Transverse colon (tissue), 4 donors: ENCODE results near the gene WIPF3. TPM values are rescaled to one million over a fixed set of nuclear protein-coding genes. Genes with fewer than 3 reads are reported as not detected.

ENCODE experiments used
- DNase-seq: peaks from one replicate; pipeline ENCODE4 v3.0.0-alpha.2; 2019
- H3K27ac ChIP-seq, 4 donors: fragments of 200-600 bp; sonication (generic); 2 replicates each; pipeline ENCODE4 v1.5.1; 2016 to 2018; ENCODE audit warnings: inconsistent platforms in 4 of 4
- H3K27me3 ChIP-seq: fragments of 200-600 bp; sonication (generic); 2 replicates; pipeline ENCODE4 v1.5.1; 2017; ENCODE audit warnings: inconsistent platforms
- H3K36me3 ChIP-seq, 4 donors: fragments of 200-600 bp; sonication (generic); 2 replicates each; pipeline ENCODE4 v1.5.1; 2017 to 2019; ENCODE audit warnings: inconsistent platforms in 4 of 4
- H3K4me1 ChIP-seq, 4 donors: fragments of 200-600 bp; sonication (generic); 2 replicates each; pipeline ENCODE4 v1.5.1; 2017 to 2020; ENCODE audit warnings: inconsistent platforms in 4 of 4
- H3K4me3 ChIP-seq, 4 donors: fragments of 200-600 bp; sonication (generic); 1 replicate in 1 of 4; 2 replicates in 3 of 4; pipeline versions ENCODE4 v1.5.1 to v1.6.1; 2017 to 2019; ENCODE audit warnings: inconsistent platforms in 4 of 4
- H3K9me3 ChIP-seq, 2 donors: fragments of 200-600 bp; sonication (generic); 2 replicates each; pipeline ENCODE4 v1.5.1; 2017 to 2019; ENCODE audit warnings: inconsistent platforms in 2 of 2
- CTCF ChIP-seq, 5 experiments: fragments of 200-600 bp in 3 of 5; fragments of 450-650 bp in 2 of 5; sonication (generic) in 3 of 5; IDR thresholded peaks; 1 replicate in 2 of 5; 2 replicates in 3 of 5; pipeline ENCODE4 v1.5.1; 2016 to 2017; ENCODE audit warnings: antibody characterized with exemption in 5 of 5, inconsistent platforms in 3 of 5, mild to moderate bottlenecking in 2 of 5, moderate library complexity in 1 of 5
- EP300 ChIP-seq: sonication (generic); formaldehyde crosslinking; IDR thresholded peaks from one replicate; pipeline ENCODE4 v1.6.1; 2017; ENCODE audit warnings: antibody characterized with exemption, low read depth
- POLR2A ChIP-seq: fragments of 450-650 bp; IDR thresholded peaks from one replicate; pipeline ENCODE4 v1.6.1; 2016; ENCODE audit warnings: antibody characterized with exemption, mild to moderate bottlenecking, moderate library complexity
- POLR2AphosphoS5 ChIP-seq, 3 donors: sonication (generic); formaldehyde crosslinking; IDR thresholded peaks; one replicate each; pipeline ENCODE4 v1.6.1; 2016; ENCODE audit warnings: antibody characterized with exemption in 3 of 3
- WGBS, 2 donors: methylation state at CpG; one replicate each; pipeline ENCODE4 v1.1.5; 2018; ENCODE audit warnings: low coverage in 1 of 2; 5-methylcytosine and 5-hydroxymethylcytosine counted together
- in situ Hi-C, 4 donors: fragments of 200-750 bp; cut with MboI; loops; one replicate each; pipeline versions ENCODE4 v1.15.0 to v1.15.1; 2017; ENCODE audit warnings: low sequenced_read_pairs in 3 of 4, low pct_ligation_motif_present in 1 of 4, low pct_unique_long_range_greater_than_20kb in 1 of 4
- intact Hi-C: fragments of 100-400 bp; cut with DNase I; formaldehyde crosslinking; loops from one replicate; pipeline ENCODE4 v1.15.1; 2023; ENCODE audit warnings: low total_unique reads
- total RNA-seq, 4 donors: library from RNA; depleted of rRNA; stranded (reverse); fragments of >200 nt; gene quantifications; one replicate each; pipeline ENCODE4 v1.1.0, GENCODE V29; 2016

The WIPF3 gene
- total RNA-seq, 4 donors from 2014 or later, result 0.41 to 3.7 TPM; not detected in 2

- Histone ChIP-seq H3K27me3 (peaks cover 60% of the 10 kb centered on the region), H3K36me3 (no peaks in the 10 kb centered on the region), H3K27ac (no peak overlapping the region), H3K4me3 (no peak overlapping the region), H3K9me3 (no peaks in the 10 kb centered on the region), H3K4me1 (peaks cover 0 to 25% (median 15%) of the 10 kb centered on the region in 4 donors)
- 57 to 78% methylated on average over 5 to 11 of the region's 11 CpGs for WGBS, 2 donors
- TF ChIP-seq EP300 (no peak), POLR2AphosphoS5 (IDR thresholded peaks at IDR 0.05) (no peak), POLR2A (no peak), CTCF (IDR thresholded peaks at IDR 0.05) (no peak)
- DNase-seq, result no peak
- in situ Hi-C loops (no loop called here), intact Hi-C loops (loop anchor here (1.0 kb wide), 1 partner anchor 28 kb away; no protein-coding TSS in a partner anchor)
These were observed 3.3 kb downstream of the WIPF3 start for GRCh38 chr7:29809533-29810155.

- no peak for DNase-seq
- TF ChIP-seq POLR2A, result no peak
- TF ChIP-seq POLR2AphosphoS5 (IDR thresholded peaks at IDR 0.05), result no peak
- TF ChIP-seq CTCF (IDR thresholded peaks at IDR 0.05), result no peak
- no peak for TF ChIP-seq EP300
- H3K36me3 ChIP-seq, result no peaks in the 10 kb centered on the region
- no peaks in the 10 kb centered on the region for H3K9me3 ChIP-seq
- no peak overlapping the region for H3K27ac ChIP-seq
- H3K4me1 ChIP-seq, result peaks cover 0 to 25% (median 15%) of the 10 kb centered on the region in 4 donors
- no peak overlapping the region for H3K4me3 ChIP-seq
- in situ Hi-C loops (no loop called here), intact Hi-C loops (loop anchor here (1.0 kb wide), 1 partner anchor 27 kb away; no protein-coding TSS in a partner anchor)
- H3K27me3 ChIP-seq, result peaks cover 54% of the 10 kb centered on the region
These were observed 4.0 kb downstream of the WIPF3 start for GRCh38 chr7:29810297-29810696.

GRCh38 chr7:29810813-29811482 lies 4.6 kb downstream of the WIPF3 start:
- TF ChIP-seq POLR2A, result no peak
- TF ChIP-seq EP300, result no peak
- no peak for TF ChIP-seq POLR2AphosphoS5 (IDR thresholded peaks at IDR 0.05)
- TF ChIP-seq CTCF (IDR thresholded peaks at IDR 0.05), result no peak
- no peak overlapping the region for H3K27ac ChIP-seq
- WGBS, 2 donors, result 33 to 67% methylated on average over 2 to 5 of the region's 5 CpGs
- H3K4me1 ChIP-seq, result peaks cover 0 to 25% (median 14%) of the 10 kb centered on the region in 4 donors
- in situ Hi-C loops (no loop called here), intact Hi-C loops (loop anchor here (1.0 kb wide), 1 partner anchor 26 kb away; no protein-coding TSS in a partner anchor)
- no peak overlapping the region for H3K4me3 ChIP-seq
- DNase-seq, result no peak
- H3K9me3 ChIP-seq, result no peaks in the 10 kb centered on the region
- H3K27me3 ChIP-seq, result peaks cover 47% of the 10 kb centered on the region
- H3K36me3 ChIP-seq, result no peaks in the 10 kb centered on the region

- Histone ChIP-seq H3K9me3 (no peaks in the 10 kb centered on the region), H3K27ac (no peak overlapping the region), H3K27me3 (peaks cover 41% of the 10 kb centered on the region), H3K4me1 (peaks cover 0 to 22% (median 13%) of the 10 kb centered on the region in 4 donors), H3K36me3 (no peaks in the 10 kb centered on the region), H3K4me3 (no peak overlapping the region)
- no peak for TF ChIP-seq CTCF (IDR thresholded peaks at IDR 0.05)
- no peak for TF ChIP-seq POLR2AphosphoS5 (IDR thresholded peaks at IDR 0.05)
- no peak for TF ChIP-seq POLR2A
- no peak for TF ChIP-seq EP300
- 39% methylated on average over 1 of the region's 1 CpG; no CpG with 5 or more reads in 1 of the 2 donors for WGBS, 2 donors
- no peak for DNase-seq
- intact Hi-C loops, result no loop called here
- in situ Hi-C loops, result no loop called here
These were observed 5.3 kb downstream of the WIPF3 start for GRCh38 chr7:29811586-29811985.
